Measurements from ENCODE around the gene COMT.
A peak's percentile ranks its signal among the peaks of the same experiment; 100 is the strongest.

COMT gene

GRCh38 chr22:19958083-19959042 lies 16.8 kb downstream of the COMT start:
- no peak for DNase-seq

- DNase-seq, result no peak
Measured at GRCh38 chr22:19959043-19959586, 17.5 kb downstream of the COMT start.

- no peak for DNase-seq
Measured at GRCh38 chr22:19959587-19960490, 18.3 kb downstream of the COMT start.

- DNase-seq, result no peak
Measured at GRCh38 chr22:19960491-19961200, 19.1 kb downstream of the COMT start.

GRCh38 chr22:19961201-19961580 lies 19.6 kb downstream of the COMT start:
- no peak for DNase-seq

GRCh38 chr22:19961868-19962245 lies 20.3 kb downstream of the COMT start:
- DNase-seq, result no peak

- peak in 2 of 4 experiments; percentile 12 to 24 for DNase-seq
Measured at GRCh38 chr22:19962246-19962908, 20.8 kb downstream of the COMT start.

- DNase-seq, result no peak
Measured at GRCh38 chr22:19962909-19963806, 21.6 kb downstream of the COMT start.

- no peak for DNase-seq
Measured at GRCh38 chr22:19963863-19964642, 22.5 kb downstream of the COMT start.

- DNase-seq, result no peak
Measured at GRCh38 chr22:19964701-19965386, 23.3 kb downstream of the COMT start.

- no peak for DNase-seq
Measured at GRCh38 chr22:19965771-19966709, 24.5 kb downstream of the COMT start.

- no peak for DNase-seq
Measured at GRCh38 chr22:19966908-19967750, 25.6 kb downstream of the COMT start.

GRCh38 chr22:19967850-19968449 lies 26.4 kb downstream of the COMT start:
- DNase-seq, result no peak

GRCh38 chr22:19968450-19968891 lies 26.9 kb downstream of the COMT start:
- DNase-seq, result no peak

- no peak for DNase-seq
Measured at GRCh38 chr22:19969141-19969928, 27.8 kb downstream of the COMT start.

- no peak for DNase-seq
Measured at GRCh38 chr22:19970031-19970478, 28.5 kb downstream of the COMT start.

Data from activated CD4-positive, CD25-positive, alpha-beta regulatory T cell (primary cell).